Measurements from ENCODE around the gene KIF26B.

The KIF26B gene

GRCh38 chr1:245649666-245650065 is 494.9 kb downstream of the KIF26B start:
- H3K27me3 ChIP-seq (ENCODE audit: control insufficient read depth, insufficient read depth, low read length): no peaks in the 10 kb centered on the region
- no peak overlapping the region for H3K9ac ChIP-seq (ENCODE audit: low read length)
- H3K4me3 ChIP-seq (ENCODE audit: low read length): no peak overlapping the region
- no peak overlapping the region for H3K27ac ChIP-seq (ENCODE audit: low read length)
- H3K36me3 ChIP-seq (ENCODE audit: control insufficient read depth, low read depth, low read length): no peaks in the 10 kb centered on the region
- H3K4me1 ChIP-seq (ENCODE audit: control insufficient read depth, low read depth, low read length): peaks cover 5% of the 10 kb centered on the region
- H3K9me3 ChIP-seq (ENCODE audit: control insufficient read depth, low read depth, low read length): no peaks in the 10 kb centered on the region

GRCh38 chr1:245650441-245650960 is 495.7 kb downstream of the KIF26B start:
- Histone ChIP-seq H3K36me3 (ENCODE audit: control insufficient read depth, low read depth, low read length) (no peaks in the 10 kb centered on the region), H3K27me3 (ENCODE audit: control insufficient read depth, insufficient read depth, low read length) (no peaks in the 10 kb centered on the region), H3K9ac (ENCODE audit: low read length) (no peak overlapping the region), H3K4me1 (ENCODE audit: control insufficient read depth, low read depth, low read length) (peaks cover 5% of the 10 kb centered on the region), H3K9me3 (ENCODE audit: control insufficient read depth, low read depth, low read length) (no peaks in the 10 kb centered on the region), H3K27ac (ENCODE audit: low read length) (no peak overlapping the region), H3K4me3 (ENCODE audit: low read length) (no peak overlapping the region)

- Histone ChIP-seq H3K9me3 (ENCODE audit: control insufficient read depth, low read depth, low read length) (no peaks in the 10 kb centered on the region), H3K4me1 (ENCODE audit: control insufficient read depth, low read depth, low read length) (peaks cover 5% of the 10 kb centered on the region), H3K36me3 (ENCODE audit: control insufficient read depth, low read depth, low read length) (no peaks in the 10 kb centered on the region), H3K4me3 (ENCODE audit: low read length) (no peak overlapping the region), H3K27me3 (ENCODE audit: control insufficient read depth, insufficient read depth, low read length) (no peaks in the 10 kb centered on the region), H3K27ac (ENCODE audit: low read length) (no peak overlapping the region), H3K9ac (ENCODE audit: low read length) (no peak overlapping the region)
These were observed 496.3 kb downstream of the KIF26B start for GRCh38 chr1:245651093-245651492.

GRCh38 chr1:245652116-245652515 is 497.3 kb downstream of the KIF26B start:
- no peaks in the 10 kb centered on the region for H3K27me3 ChIP-seq (ENCODE audit: control insufficient read depth, insufficient read depth, low read length)
- no peaks in the 10 kb centered on the region for H3K9me3 ChIP-seq (ENCODE audit: control insufficient read depth, low read depth, low read length)

GRCh38 chr1:245652660-245653427 is 498.1 kb downstream of the KIF26B start:
- no peak overlapping the region for H3K4me3 ChIP-seq (ENCODE audit: low read length)
- H3K27me3 ChIP-seq (ENCODE audit: control insufficient read depth, insufficient read depth, low read length): no peaks in the 10 kb centered on the region
- H3K27ac ChIP-seq (ENCODE audit: low read length): no peak overlapping the region
- no peaks in the 10 kb centered on the region for H3K9me3 ChIP-seq (ENCODE audit: control insufficient read depth, low read depth, low read length)
- no peaks in the 10 kb centered on the region for H3K36me3 ChIP-seq (ENCODE audit: control insufficient read depth, low read depth, low read length)
- no peak overlapping the region for H3K9ac ChIP-seq (ENCODE audit: low read length)
- H3K4me1 ChIP-seq (ENCODE audit: control insufficient read depth, low read depth, low read length): peaks cover 13% of the 10 kb centered on the region

More at GRCh38 chr1:245652116-245652515, 497.3 kb downstream of the KIF26B start:
- H3K9ac ChIP-seq (ENCODE audit: low read length): no peak overlapping the region
- H3K27ac ChIP-seq (ENCODE audit: low read length): no peak overlapping the region
- H3K4me3 ChIP-seq (ENCODE audit: low read length): no peak overlapping the region
- peaks cover 10% of the 10 kb centered on the region for H3K4me1 ChIP-seq (ENCODE audit: control insufficient read depth, low read depth, low read length)
- H3K36me3 ChIP-seq (ENCODE audit: control insufficient read depth, low read depth, low read length): no peaks in the 10 kb centered on the region

- Histone ChIP-seq H3K36me3 (ENCODE audit: control insufficient read depth, low read depth, low read length) (no peaks in the 10 kb centered on the region), H3K4me1 (ENCODE audit: control insufficient read depth, low read depth, low read length) (peaks cover 9% of the 10 kb centered on the region), H3K27me3 (ENCODE audit: control insufficient read depth, insufficient read depth, low read length) (no peaks in the 10 kb centered on the region), H3K4me3 (ENCODE audit: low read length) (no peak overlapping the region), H3K27ac (ENCODE audit: low read length) (no peak overlapping the region), H3K9ac (ENCODE audit: low read length) (no peak overlapping the region), H3K9me3 (ENCODE audit: control insufficient read depth, low read depth, low read length) (no peaks in the 10 kb centered on the region)
These were observed 499.8 kb downstream of the KIF26B start for GRCh38 chr1:245654460-245655050.

GRCh38 chr1:245656189-245656717 is 501.5 kb downstream of the KIF26B start:
- Histone ChIP-seq H3K9ac (ENCODE audit: low read length) (no peak overlapping the region), H3K27me3 (ENCODE audit: control insufficient read depth, insufficient read depth, low read length) (no peaks in the 10 kb centered on the region), H3K9me3 (ENCODE audit: control insufficient read depth, low read depth, low read length) (no peaks in the 10 kb centered on the region), H3K4me1 (ENCODE audit: control insufficient read depth, low read depth, low read length) (peaks cover 7% of the 10 kb centered on the region), H3K36me3 (ENCODE audit: control insufficient read depth, low read depth, low read length) (no peaks in the 10 kb centered on the region), H3K27ac (ENCODE audit: low read length) (no peak overlapping the region), H3K4me3 (ENCODE audit: low read length) (no peak overlapping the region)

- H3K9me3 ChIP-seq (ENCODE audit: control insufficient read depth, low read depth, low read length): no peaks in the 10 kb centered on the region
- H3K4me1 ChIP-seq (ENCODE audit: control insufficient read depth, low read depth, low read length): peaks cover 7% of the 10 kb centered on the region
- H3K27ac ChIP-seq (ENCODE audit: low read length): no peak overlapping the region
- no peaks in the 10 kb centered on the region for H3K27me3 ChIP-seq (ENCODE audit: control insufficient read depth, insufficient read depth, low read length)
- H3K9ac ChIP-seq (ENCODE audit: low read length): no peak overlapping the region
- H3K4me3 ChIP-seq (ENCODE audit: low read length): no peak overlapping the region
- H3K36me3 ChIP-seq (ENCODE audit: control insufficient read depth, low read depth, low read length): no peaks in the 10 kb centered on the region
These were observed 502.6 kb downstream of the KIF26B start for GRCh38 chr1:245657371-245657770.

GRCh38 chr1:245663373-245663772 is 508.6 kb downstream of the KIF26B start:
- no peaks in the 10 kb centered on the region for H3K27me3 ChIP-seq (ENCODE audit: control insufficient read depth, insufficient read depth, low read length)
- no peaks in the 10 kb centered on the region for H3K4me1 ChIP-seq (ENCODE audit: control insufficient read depth, low read depth, low read length)
- no peaks in the 10 kb centered on the region for H3K9me3 ChIP-seq (ENCODE audit: control insufficient read depth, low read depth, low read length)
- H3K9ac ChIP-seq (ENCODE audit: low read length): no peak overlapping the region
- H3K36me3 ChIP-seq (ENCODE audit: control insufficient read depth, low read depth, low read length): no peaks in the 10 kb centered on the region
- H3K4me3 ChIP-seq (ENCODE audit: low read length): no peak overlapping the region
- no peak overlapping the region for H3K27ac ChIP-seq (ENCODE audit: low read length)

- Histone ChIP-seq H3K9me3 (ENCODE audit: control insufficient read depth, low read depth, low read length) (no peaks in the 10 kb centered on the region), H3K36me3 (ENCODE audit: control insufficient read depth, low read depth, low read length) (no peaks in the 10 kb centered on the region), H3K4me1 (ENCODE audit: control insufficient read depth, low read depth, low read length) (no peaks in the 10 kb centered on the region), H3K9ac (ENCODE audit: low read length) (no peak overlapping the region), H3K27ac (ENCODE audit: low read length) (no peak overlapping the region), H3K27me3 (ENCODE audit: control insufficient read depth, insufficient read depth, low read length) (no peaks in the 10 kb centered on the region), H3K4me3 (ENCODE audit: low read length) (no peak overlapping the region)
These were observed 509.1 kb downstream of the KIF26B start for GRCh38 chr1:245663841-245664240.

GRCh38 chr1:245666412-245666811 is 511.6 kb downstream of the KIF26B start:
- Histone ChIP-seq H3K27me3 (ENCODE audit: control insufficient read depth, insufficient read depth, low read length) (no peaks in the 10 kb centered on the region), H3K27ac (ENCODE audit: low read length) (no peak overlapping the region), H3K36me3 (ENCODE audit: control insufficient read depth, low read depth, low read length) (no peaks in the 10 kb centered on the region), H3K4me1 (ENCODE audit: control insufficient read depth, low read depth, low read length) (no peaks in the 10 kb centered on the region), H3K9ac (ENCODE audit: low read length) (no peak overlapping the region), H3K9me3 (ENCODE audit: control insufficient read depth, low read depth, low read length) (no peaks in the 10 kb centered on the region), H3K4me3 (ENCODE audit: low read length) (no peak overlapping the region)
